Gastroesophageal sphincter (tissue), 4 donors: ENCODE data around the gene CCSER1. TPM values are rescaled to one million over a fixed set of nuclear protein-coding genes. Genes with fewer than 3 reads are reported as not detected.
"Not testable (repeated sequence)": the region's sequence is repeated elsewhere in the genome, so short reads cannot be mapped to it uniquely, and the experiment has no call there.

Source experiments
- ATAC-seq: fragments of 150-250 bp; one replicate; pipeline ENCODE4 v1.9.1; 2016; ENCODE audit warnings: mild to moderate bottlenecking, moderate library complexity
- H3K27ac ChIP-seq, 4 donors: fragments of 200-600 bp; sonication (generic) in 3 of 4; 1 replicate in 3 of 4; 2 replicates in 1 of 4; pipeline ENCODE4 v1.5.1; 2016 to 2019
- H3K27me3 ChIP-seq: fragments of 200-600 bp; sonication (generic); one replicate; pipeline ENCODE4 v1.5.1; 2019
- H3K36me3 ChIP-seq, 2 donors: fragments of 200-600 bp; sonication (generic); one replicate each; pipeline ENCODE4 v1.5.1; 2019; ENCODE audit warnings: control low read depth in 1 of 2
- H3K4me1 ChIP-seq, 3 donors: fragments of 200-600 bp; sonication (generic); 1 replicate in 2 of 3; 2 replicates in 1 of 3; pipeline ENCODE4 v1.5.1; 2016 to 2019; ENCODE audit warnings: control low read depth in 2 of 3
- H3K4me3 ChIP-seq, 2 donors: fragments of 200-600 bp; sonication (generic); one replicate each; pipeline ENCODE4 v1.5.1; 2019; ENCODE audit warnings: mild to moderate bottlenecking in 1 of 2, moderate library complexity in 1 of 2
- H3K9me3 ChIP-seq, 3 donors: fragments of 200-600 bp; sonication (generic); one replicate each; pipeline ENCODE4 v1.5.1; 2017 to 2019; ENCODE audit warnings: control low read depth in 2 of 3
- CTCF ChIP-seq, 4 experiments: fragments of 200-600 bp in 2 of 4; fragments of 450-650 bp in 2 of 4; sonication (generic) in 1 of 4; IDR thresholded peaks; one replicate each; pipeline ENCODE4 v1.5.1; 2017 to 2019; ENCODE audit warnings: antibody characterized with exemption in 4 of 4, mild to moderate bottlenecking in 2 of 4, moderate library complexity in 2 of 4
- EP300 ChIP-seq: sonication (generic); formaldehyde crosslinking; IDR thresholded peaks from one replicate; pipeline ENCODE4 v1.6.1; 2017; ENCODE audit warnings: antibody characterized with exemption, mild to moderate bottlenecking
- POLR2A ChIP-seq, 2 donors: fragments of 450-650 bp; IDR thresholded peaks; one replicate each; pipeline ENCODE4 v1.6.1; 2017; ENCODE audit warnings: antibody characterized with exemption in 2 of 2, mild to moderate bottlenecking in 2 of 2, moderate library complexity in 1 of 2
- POLR2AphosphoS5 ChIP-seq: sonication (generic); formaldehyde crosslinking; IDR thresholded peaks from one replicate; pipeline ENCODE4 v1.6.1; 2017; ENCODE audit warnings: antibody characterized with exemption
- WGBS, 2 donors: methylation state at CpG; one replicate each; pipeline ENCODE4 v1.1.5; 2018; ENCODE audit warnings: low coverage in 1 of 2; 5-methylcytosine and 5-hydroxymethylcytosine counted together
- total RNA-seq, 4 donors: library from RNA; depleted of rRNA; stranded (reverse); fragments of >200 nt; gene quantifications; one replicate each; pipeline ENCODE4 v1.1.0, GENCODE V29; 2016

Gene CCSER1
- total RNA-seq, 4 donors from 2014 or later = 2.4 to 9.3 (median 4.6) TPM

GRCh38 chr4:90393215-90393614 is 266.0 kb downstream of the CCSER1 start:
- ATAC-seq = no peak
- no peak overlapping the region for H3K27ac ChIP-seq
- 73 to 88% methylated on average over 3 of the region's 3 CpGs for WGBS, 2 donors
- H3K27me3 ChIP-seq = no peaks in the 10 kb centered on the region
- no peak overlapping the region for H3K4me3 ChIP-seq
- H3K36me3 ChIP-seq = no peaks in the 10 kb centered on the region
- TF ChIP-seq EP300 = no peak
- TF ChIP-seq CTCF (IDR thresholded peaks at IDR 0.05) = no peak
- no peak for TF ChIP-seq POLR2A (IDR thresholded peaks at IDR 0.05)
- TF ChIP-seq POLR2AphosphoS5 = no peak
- H3K4me1 ChIP-seq = no peaks in the 10 kb centered on the region
- no peaks in the 10 kb centered on the region for H3K9me3 ChIP-seq

- 83 to 93% methylated on average over 4 of the region's 6 CpGs for WGBS, 2 donors
- no peak overlapping the region for H3K4me3 ChIP-seq
- no peak for TF ChIP-seq EP300
- TF ChIP-seq CTCF (IDR thresholded peaks at IDR 0.05) = no peak
- TF ChIP-seq POLR2AphosphoS5 = no peak
- TF ChIP-seq POLR2A (IDR thresholded peaks at IDR 0.05) = no peak
Observed at GRCh38 chr4:90403781-90404180, 276.6 kb downstream of the CCSER1 start.

DNA sequence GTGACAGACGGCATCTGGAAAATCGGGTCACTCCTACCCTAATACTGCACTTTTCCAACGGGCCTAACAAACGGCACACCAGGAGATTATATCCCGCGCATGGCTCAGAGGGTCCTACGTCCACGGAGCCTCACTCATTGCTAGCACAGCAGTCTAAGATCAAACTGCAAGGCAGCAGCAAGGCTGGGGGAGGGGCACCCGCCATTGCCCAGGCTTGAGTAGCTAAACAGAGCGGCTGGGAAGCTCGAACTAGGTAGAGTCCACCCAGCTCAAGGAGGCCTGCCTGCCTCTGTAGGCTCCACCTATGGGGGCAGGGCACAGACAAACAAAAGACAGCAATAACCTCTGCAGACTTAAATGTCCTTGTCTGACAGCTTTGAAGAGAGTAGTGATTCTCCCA is 280.7 kb downstream of the CCSER1 start:
- H3K4me1 ChIP-seq, H3K4me3 ChIP-seq, ATAC-seq, H3K27ac ChIP-seq, H3K27me3 ChIP-seq, H3K36me3 ChIP-seq: not testable (repeated sequence)
- peaks cover 0 to 15% (median 0%) of the 10 kb centered on the region in 3 donors for H3K9me3 ChIP-seq
- 100% methylated on average over 3 of the region's 11 CpGs; no CpG with 5 or more reads in 1 of the 2 donors for WGBS, 2 donors

More at GRCh38 chr4:90403781-90404180, 276.6 kb downstream of the CCSER1 start:
- Histone ChIP-seq H3K36me3 (no peaks in the 10 kb centered on the region), H3K27ac (no peak overlapping the region), H3K27me3 (no peaks in the 10 kb centered on the region), H3K4me1 (no peaks in the 10 kb centered on the region), H3K9me3 (peaks cover 0 to 15% (median 0%) of the 10 kb centered on the region in 3 donors)
- no peak for ATAC-seq

DNA sequence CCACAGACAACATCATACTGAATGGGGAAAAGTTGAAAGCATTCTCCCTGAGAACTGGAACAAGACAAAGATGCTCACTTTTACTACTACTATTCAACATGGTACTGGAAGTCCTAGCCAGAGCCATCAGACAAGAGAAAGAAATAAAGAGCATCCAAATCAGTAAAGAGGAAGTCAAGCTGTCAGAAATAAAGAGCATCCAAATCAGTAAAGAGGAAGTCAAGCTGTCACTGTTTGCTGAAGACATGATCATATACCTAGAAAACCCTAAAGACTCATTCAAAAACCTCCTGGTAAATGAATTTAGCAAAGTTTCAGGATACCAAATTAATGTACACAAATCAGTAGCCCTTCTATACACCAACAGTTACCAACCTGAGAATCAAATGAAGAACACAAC is 285.6 kb downstream of the CCSER1 start:
- ATAC-seq, H3K4me3 ChIP-seq: not testable (repeated sequence)

DNA sequence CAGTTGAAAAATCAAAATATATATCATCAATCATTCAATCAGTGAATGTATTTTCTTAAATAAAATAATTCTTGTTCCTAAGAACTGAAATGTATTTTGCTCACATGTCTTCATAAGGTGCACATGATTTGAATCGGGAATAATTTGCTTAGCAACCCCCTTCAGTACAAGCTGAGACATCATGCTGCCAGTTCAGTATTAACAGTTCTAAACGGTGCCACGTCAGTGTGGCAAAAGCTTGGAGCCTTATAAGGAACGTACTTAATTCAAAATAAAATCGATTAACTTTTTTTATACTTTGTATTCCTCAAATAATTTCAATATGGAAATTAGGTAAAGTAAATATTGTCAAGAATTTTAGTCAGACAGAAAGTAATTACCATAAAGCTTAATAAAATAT is 287.9 kb downstream of the CCSER1 start:
- Histone ChIP-seq H3K27ac (no peak overlapping the region), H3K27me3 (no peaks in the 10 kb centered on the region), H3K4me3 (no peak overlapping the region), H3K36me3 (no peaks in the 10 kb centered on the region), H3K4me1 (no peaks in the 10 kb centered on the region), H3K9me3 (no peaks in the 10 kb centered on the region)
- no peak for TF ChIP-seq EP300
- TF ChIP-seq POLR2AphosphoS5 = no peak
- TF ChIP-seq POLR2A (IDR thresholded peaks at IDR 0.05) = no peak
- no peak for TF ChIP-seq CTCF (IDR thresholded peaks at IDR 0.05)
- ATAC-seq = no peak
- WGBS, 2 donors = 78 to 87% methylated on average over 5 of the region's 5 CpGs

More for the DNA sequence above, 285.6 kb downstream of the CCSER1 start:
- not testable (repeated sequence) for H3K27ac ChIP-seq, H3K4me1 ChIP-seq, H3K27me3 ChIP-seq, H3K36me3 ChIP-seq, H3K9me3 ChIP-seq

- TF ChIP-seq CTCF (IDR thresholded peaks at IDR 0.05) (peak in 2 of 4 experiments; percentile 25 to 51), POLR2AphosphoS5 (no peak)
- 0 to 2% methylated on average over 2 of the region's 2 CpGs for WGBS, 2 donors
- no peak for ATAC-seq
Observed at GRCh38 chr4:90419124-90419711, 292.0 kb downstream of the CCSER1 start.

More at GRCh38 chr4:90419124-90419711, 292.0 kb downstream of the CCSER1 start:
- Histone ChIP-seq H3K9me3 (no peaks in the 10 kb centered on the region), H3K4me3 (no peak overlapping the region), H3K27me3 (no peaks in the 10 kb centered on the region), H3K4me1 (no peaks in the 10 kb centered on the region), H3K36me3 (no peaks in the 10 kb centered on the region), H3K27ac (no peak overlapping the region)
